Measurements from ENCODE around the gene DRAM1.
A peak's percentile ranks its signal among the peaks of the same experiment; 100 is the strongest.
"Not testable (repeated sequence)": the region's sequence is repeated elsewhere in the genome, so short reads cannot be mapped to it uniquely, and the experiment has no call there.

The DRAM1 gene

GRCh38 chr12:101908395-101908794, 31.0 kb downstream of the DRAM1 start:
- DNase-seq = peak; percentile 3

- DNase-seq = no peak
Observed at GRCh38 chr12:101909646-101910045, 32.3 kb downstream of the DRAM1 start.

- DNase-seq = no peak
Observed at GRCh38 chr12:101915841-101916240, 38.5 kb downstream of the DRAM1 start.

- DNase-seq = not testable (repeated sequence)
Observed at GRCh38 chr12:101918805-101919204, 41.4 kb downstream of the DRAM1 start.

- peak; percentile 17 for DNase-seq
Observed at GRCh38 chr12:101919447-101919846, 42.1 kb downstream of the DRAM1 start.

- DNase-seq = no peak
Observed at GRCh38 chr12:101920906-101921305, 43.5 kb downstream of the DRAM1 start.

- DNase-seq = no peak
Observed at GRCh38 chr12:101923045-101923718, 45.8 kb downstream of the DRAM1 start.

GRCh38 chr12:101924618-101925017, 47.2 kb downstream of the DRAM1 start:
- DNase-seq = no peak

GRCh38 chr12:101925361-101925760, 48.0 kb downstream of the DRAM1 start:
- no peak for DNase-seq

GRCh38 chr12:101925935-101926334, 48.6 kb downstream of the DRAM1 start:
- DNase-seq = no peak

GRCh38 chr12:101927036-101927435, 49.7 kb downstream of the DRAM1 start:
- DNase-seq = no peak

- no peak for DNase-seq
Observed at GRCh38 chr12:101927999-101928398, 50.6 kb downstream of the DRAM1 start.

GRCh38 chr12:101928556-101928955, 51.2 kb downstream of the DRAM1 start:
- DNase-seq = no peak

GRCh38 chr12:101929365-101930041, 52.1 kb downstream of the DRAM1 start:
- no peak for DNase-seq

GRCh38 chr12:101931498-101932326, 54.3 kb downstream of the DRAM1 start:
- DNase-seq = no peak

GRCh38 chr12:101933866-101934514, 56.6 kb downstream of the DRAM1 start:
- no peak for DNase-seq

- no peak for DNase-seq
Observed at GRCh38 chr12:101935890-101936746, 58.7 kb downstream of the DRAM1 start.

GRCh38 chr12:101939306-101939705, 61.9 kb downstream of the DRAM1 start:
- no peak for DNase-seq

- DNase-seq = peak; percentile 26
Observed at GRCh38 chr12:101939856-101940265, 62.5 kb downstream of the DRAM1 start.

- no peak for DNase-seq
Observed at GRCh38 chr12:101940400-101940950, 63.1 kb downstream of the DRAM1 start.

- DNase-seq = no peak
Observed at GRCh38 chr12:101941306-101942249, 64.2 kb downstream of the DRAM1 start.

Data from NCI-H2029 (cell line).